Medulla oblongata (tissue), 1 donor: ENCODE data around the gene ILK.

Experiments used
- DNase-seq: peaks from one replicate; pipeline ENCODE4 v3.0.0-alpha.2; 2015; ENCODE audit errors: extremely low spot score

ILK gene

DNA sequence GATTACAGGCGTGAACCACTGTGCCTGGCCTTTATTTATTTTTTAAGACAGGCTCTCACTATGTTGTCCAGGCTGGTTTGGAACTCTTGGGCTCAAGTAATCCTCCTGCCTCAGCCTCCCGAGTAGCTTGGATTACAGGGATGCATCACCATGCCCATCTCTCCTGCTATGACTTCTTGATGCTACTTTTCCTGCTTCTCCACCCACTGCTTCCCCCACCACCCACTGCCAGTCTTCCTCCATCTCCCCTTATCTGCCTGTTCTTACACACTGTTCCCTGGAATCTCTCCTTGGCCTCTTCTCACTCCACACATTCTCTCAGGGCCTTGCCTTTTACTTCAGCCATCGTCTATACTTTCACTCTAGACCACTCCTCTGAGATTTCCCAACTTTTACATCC is 32.9 kb downstream of the ILK start:
- no peak for DNase-seq

DNA sequence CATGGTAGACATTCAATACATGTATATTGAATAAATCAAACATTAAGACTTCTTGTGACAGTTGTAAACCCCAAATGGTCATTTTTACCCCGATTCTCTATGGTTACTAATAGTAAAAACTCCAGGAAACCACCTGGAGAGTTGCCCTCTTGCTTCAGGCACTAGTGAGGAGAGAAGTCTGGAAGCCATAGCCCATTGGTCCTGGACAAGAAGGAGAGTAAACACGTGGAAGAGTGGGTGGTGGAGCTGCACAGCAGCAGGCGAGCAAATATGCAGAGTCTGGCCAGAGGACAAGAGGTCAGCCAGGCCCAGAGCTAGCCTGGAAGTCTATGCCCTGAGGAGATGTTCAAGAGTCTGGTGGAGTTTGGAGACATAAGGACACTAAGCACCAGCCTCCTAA is 34.3 kb downstream of the ILK start:
- DNase-seq: peak; percentile 57

DNA sequence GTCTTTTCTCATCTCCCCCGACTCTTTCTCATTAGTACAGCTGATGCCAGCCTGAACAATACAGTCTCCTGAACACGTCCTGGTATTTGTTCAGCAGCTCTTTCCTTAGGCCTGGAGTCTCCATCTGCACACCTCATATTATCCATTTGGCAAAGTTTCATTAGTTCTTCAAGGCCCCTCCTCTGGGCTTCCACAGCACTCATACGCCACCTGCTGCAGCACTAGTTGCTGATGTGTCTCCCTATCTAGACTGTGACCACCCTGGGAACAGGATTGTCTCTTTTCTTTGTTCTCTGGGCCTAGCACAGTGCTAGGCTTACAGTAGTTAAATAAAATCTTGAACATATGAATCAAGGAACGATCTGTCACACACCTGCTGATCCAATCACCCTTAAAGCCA is 34.9 kb downstream of the ILK start:
- no peak for DNase-seq

DNA sequence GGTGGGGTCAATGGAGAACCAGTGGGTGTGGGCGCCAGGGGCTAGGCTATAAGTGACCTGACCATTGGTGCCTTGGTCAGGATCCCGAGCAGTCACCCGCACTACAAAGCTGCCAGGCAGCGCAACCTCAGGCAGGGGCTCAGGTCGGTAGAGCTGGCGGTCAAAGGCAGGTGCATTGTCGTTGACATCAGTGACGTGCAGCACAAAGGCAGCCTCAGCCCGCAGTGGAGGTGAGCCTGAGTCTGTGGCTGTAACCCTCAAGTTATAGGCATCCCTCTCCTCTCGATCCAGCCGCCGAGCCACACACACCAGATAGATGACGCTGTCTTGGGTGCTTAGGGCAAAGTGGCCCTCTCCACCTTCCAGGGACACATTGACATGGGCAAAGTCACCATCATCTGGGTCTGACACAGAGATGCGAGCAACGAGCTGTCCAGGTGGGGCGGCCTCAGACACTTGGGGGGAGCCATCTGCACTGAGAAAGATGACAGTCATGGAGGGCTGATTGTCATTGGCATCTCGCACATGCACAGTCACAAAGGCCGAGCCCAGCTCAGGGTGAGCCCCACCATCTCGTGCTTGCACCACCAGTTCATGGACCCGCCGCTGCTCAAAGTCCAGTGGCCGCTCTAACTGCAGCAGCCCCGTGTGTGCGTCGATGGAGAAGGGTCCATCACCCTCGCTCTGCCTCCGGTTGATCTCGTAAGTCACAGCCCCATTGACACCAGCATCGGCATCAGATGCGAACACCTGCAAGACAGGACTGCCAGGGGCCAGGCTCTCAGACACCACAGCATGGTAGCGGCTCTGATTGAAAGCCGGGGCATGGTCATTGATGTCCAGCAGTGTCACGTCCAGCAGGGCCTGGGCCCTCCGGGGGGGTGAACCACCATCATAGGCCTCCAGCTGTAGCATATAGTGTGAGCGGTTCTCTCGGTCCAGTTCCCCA is 36.7 kb downstream of the ILK start:
- no peak for DNase-seq

DNA sequence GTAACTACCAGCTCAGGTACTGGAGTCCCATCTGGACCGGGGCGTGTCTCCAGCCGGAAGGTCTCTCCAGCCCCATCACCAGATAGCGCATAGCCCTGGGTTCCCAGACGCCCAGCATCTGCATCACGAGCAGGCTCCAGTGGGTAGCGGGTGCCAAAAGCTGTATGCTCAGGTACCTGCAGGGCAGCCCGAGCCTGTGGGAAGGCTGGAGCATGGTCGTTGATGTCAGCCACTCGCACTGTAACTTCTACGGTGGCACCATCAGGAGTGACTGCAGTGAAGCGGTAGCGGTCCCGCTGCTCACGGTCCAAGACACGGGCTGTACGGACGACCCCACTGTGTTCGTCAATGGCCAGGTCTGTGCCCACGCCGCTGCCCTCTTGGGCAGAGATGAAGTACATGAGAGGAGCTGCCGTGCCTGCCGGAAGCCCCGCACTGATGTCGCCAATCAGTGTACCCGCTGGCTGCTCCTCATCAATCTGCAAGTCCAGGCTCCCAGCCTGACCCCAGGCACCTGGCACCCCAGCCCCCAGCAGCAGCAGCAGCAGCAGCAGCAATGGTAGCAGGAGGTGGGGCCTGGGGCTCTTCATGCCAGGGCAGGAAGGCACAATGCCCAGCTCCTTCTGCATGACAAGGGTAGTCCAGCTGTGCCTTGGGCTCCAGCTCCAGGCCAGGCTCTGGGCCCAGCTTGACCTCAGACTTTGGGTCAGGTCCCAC is 37.6 kb downstream of the ILK start:
- peak; percentile 50 for DNase-seq

DNA sequence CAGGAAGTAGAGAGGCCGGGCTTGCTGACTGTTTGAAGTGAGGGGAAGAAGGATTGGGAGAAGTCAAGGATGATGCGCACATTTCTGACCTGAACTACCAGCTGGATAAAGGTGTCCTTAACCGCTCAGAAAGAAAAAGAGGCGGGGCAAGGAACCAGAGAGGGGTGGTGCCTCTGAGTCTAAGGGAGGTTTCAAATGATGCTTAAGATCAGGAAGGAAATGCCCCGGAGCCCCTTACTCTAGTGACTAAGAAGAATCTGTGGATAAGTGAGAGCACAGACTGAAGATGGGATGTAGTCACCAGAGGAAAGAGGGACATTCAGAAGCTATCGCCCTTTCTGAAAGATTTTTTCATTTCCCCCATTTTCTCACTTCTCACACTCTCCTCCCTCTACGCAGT is 39.4 kb downstream of the ILK start:
- no peak for DNase-seq

DNA sequence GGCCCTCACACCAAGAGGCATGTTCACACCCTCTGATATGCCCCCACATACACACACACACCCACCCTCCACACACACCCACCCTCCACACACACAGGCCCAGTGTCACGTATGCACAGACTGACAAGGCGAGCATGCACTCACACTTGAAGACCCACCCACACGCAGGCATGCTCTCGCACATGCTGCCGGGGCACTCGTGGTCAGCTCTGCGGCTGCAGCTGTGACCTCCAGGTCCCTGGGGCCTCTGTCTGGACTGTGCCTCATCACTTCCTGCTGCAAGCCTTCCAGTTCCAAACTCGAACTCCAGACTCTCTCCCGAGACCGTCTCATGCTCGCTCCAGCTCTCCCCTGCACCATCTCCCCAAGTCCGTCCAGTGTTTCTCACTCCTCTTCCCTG is 42.5 kb downstream of the ILK start:
- no peak for DNase-seq

DNA sequence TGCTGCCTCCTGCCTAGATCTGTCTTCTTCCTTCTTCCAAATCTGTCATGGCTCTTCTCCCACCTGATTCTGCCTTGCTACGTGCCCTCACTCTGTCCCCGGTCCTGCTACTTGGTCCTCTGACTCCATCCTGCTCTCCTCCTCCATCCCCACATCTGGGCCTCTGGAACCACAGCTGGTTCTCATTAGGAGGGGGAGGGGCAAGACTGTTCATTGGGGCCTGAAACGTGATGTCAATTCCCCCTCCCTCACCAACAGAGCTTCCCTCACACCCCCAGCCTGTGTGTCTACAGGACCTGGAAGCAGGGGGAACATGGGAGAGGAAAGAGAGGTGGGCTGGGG is 43.0 kb downstream of the ILK start:
- DNase-seq: no peak

DNA sequence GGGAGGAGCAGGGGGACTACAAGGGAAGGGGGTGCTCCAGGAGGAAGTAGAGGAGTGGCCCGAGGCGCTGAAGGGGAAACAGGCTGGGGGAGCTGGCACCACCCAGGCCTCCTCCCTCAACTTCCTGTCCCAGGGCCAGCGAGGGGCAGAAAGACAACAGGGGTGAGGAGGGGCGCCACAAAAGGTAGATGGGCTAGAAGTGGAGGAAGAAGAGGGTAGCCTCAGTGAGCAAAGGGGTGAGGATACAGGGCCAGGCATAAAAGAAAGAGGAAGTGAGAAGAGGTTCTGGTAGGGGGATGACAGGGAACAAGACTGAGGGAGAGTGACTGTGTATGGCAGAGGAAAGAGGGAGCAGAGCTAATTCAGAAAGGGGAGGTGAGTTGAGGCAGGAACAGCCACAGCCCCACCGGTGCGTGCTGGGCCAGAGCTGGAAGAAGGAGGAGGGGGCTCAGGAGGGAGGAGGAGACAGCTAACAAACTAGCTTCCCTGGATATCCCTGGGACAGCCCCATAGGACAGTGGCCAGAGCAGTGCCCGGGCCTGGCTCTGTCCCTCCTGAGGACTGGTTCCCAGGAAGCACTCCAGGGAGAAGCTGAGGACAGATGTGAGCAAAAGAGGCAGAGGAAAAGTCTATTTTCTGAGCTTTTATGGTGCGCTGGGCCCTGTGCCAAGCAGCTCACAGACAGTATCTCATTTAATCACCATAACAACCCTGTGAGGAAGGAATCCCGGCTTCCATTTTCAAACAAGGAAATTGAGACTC is 43.5 kb downstream of the ILK start:
- peak; percentile 21 for DNase-seq

DNA sequence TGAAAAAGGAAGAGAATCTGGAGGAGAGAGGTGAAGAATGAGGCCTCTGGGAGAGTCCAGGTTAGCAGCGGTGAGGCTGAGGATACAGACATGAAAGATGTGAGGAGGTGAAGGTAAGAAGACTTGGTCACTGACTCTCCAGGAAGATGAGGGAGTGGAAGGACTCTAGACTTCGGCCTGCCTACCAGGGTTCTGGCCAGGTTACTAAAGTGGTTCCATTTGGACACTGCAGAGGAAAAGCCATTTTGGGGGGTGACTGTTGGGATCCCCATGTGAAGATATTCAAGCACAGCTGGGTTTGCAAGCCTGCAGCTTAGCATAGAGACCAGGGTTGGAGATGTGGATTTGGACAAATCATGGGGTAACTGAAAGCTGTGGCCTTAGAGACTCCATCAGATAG is 44.3 kb downstream of the ILK start:
- no peak for DNase-seq

DNA sequence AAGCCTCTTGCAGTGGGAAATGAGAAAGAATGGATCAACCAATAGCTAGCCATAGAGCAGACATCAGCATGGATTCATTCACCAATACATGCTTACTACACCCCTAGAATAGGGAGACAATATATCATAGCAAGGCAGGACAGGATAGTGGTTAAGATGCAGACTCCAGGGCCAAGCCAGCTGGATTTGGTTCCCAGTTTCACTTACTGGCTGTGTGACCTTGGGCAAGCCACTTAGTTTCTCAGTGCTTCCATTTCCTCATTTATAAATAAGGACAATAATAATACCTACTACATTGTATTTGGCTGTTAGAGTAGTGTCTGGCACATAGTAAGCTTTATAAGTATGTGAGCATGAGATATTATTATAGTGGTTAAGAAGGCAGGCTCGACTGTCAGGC is 44.9 kb downstream of the ILK start:
- no peak for DNase-seq

DNA sequence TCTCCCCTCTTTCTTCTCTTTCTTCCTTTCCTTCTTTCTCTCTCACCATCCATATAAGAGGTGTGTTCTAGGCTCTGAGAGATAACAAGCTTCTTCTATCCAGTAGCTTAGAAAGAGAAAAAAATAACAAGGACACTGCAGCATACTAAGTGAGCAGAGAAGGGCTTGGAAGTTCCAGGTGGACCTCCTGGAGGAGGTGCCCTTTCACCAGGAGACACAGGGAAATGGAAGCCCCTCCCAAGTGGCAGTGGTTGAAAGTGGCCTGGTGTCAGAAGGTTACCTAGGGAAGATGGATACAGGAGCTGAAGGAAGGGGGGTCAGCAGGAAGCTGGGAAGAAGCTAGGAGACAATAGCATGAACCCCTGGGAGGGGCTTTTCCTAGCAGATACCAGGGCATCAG is 46.5 kb downstream of the ILK start:
- DNase-seq: no peak

DNA sequence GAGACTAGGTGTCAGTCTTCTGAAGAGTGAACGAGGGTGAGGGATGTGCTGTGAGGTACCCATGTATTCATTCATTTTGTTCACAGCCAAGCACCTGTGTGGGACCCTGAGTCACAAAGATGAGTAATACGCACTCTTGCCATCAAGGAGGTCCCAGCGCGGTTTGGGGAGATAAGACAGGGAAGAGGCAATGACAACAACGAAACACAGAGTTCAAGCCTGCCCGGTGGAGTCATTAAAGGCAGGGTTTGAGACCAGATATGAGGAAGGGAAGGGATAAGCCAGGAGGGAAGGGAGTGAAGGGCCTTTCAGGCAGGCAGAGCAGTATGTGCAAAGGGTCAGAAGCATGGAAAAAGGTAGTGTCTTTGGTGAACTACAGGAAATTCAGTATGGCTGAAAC is 47.4 kb downstream of the ILK start:
- no peak for DNase-seq

DNA sequence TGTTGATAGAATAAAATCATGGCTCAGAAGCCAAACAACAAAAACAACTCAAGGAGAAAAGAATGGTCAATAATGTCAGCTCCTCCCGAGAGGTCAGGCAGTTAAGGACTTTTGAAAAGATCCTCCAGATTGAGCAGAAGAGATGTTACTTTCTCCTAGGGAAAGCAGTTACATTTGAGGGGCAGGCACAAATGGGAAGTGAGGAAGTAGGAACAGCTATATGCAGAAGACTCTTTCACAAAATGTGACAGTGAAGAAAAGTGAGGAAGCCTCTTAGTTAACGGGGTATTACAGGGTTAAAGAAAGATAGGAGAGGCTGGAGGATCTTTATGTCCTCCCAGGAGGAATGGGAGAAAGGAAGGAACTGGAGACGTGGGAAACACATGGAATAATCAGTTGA is 48.6 kb downstream of the ILK start:
- DNase-seq: no peak

DNA sequence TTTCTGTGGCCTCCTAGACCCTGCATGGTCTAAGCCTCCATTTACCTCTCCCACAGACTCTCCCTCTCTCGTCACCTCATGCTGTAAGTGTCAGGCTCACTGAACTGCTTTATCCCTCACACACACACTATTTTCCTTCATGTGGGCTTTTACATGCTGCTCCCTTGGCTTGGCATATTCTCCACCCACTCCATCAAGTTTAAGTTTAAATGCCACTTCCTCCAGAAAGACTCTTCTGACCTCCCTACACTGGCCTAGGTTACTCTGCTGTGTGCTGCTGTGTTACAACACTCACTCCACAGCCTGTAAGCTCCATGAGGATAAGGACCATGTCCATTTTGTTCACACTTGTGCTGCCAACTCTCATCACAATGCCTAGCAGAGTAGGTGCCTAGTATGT is 49.5 kb downstream of the ILK start:
- no peak for DNase-seq

DNA sequence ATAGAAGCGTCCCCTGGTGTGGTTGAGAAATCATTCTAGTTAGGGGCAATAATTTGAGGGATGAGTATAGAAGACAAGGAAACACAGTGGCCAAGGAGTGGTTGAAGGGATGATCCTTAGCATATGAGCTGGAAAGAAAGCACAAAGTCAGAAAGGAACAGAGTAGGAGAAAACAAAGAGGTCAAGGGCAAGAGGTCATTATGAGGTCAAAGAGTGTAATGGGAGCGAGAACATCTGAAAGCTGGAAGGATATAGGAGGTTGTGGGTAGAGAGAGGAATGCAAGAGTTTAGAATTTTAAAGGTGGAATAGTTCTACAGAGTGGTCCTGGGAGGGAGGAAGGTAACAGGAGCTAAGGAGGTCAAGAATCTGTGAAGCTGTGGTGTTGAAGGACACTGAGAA is 50.1 kb downstream of the ILK start:
- DNase-seq: no peak

DNA sequence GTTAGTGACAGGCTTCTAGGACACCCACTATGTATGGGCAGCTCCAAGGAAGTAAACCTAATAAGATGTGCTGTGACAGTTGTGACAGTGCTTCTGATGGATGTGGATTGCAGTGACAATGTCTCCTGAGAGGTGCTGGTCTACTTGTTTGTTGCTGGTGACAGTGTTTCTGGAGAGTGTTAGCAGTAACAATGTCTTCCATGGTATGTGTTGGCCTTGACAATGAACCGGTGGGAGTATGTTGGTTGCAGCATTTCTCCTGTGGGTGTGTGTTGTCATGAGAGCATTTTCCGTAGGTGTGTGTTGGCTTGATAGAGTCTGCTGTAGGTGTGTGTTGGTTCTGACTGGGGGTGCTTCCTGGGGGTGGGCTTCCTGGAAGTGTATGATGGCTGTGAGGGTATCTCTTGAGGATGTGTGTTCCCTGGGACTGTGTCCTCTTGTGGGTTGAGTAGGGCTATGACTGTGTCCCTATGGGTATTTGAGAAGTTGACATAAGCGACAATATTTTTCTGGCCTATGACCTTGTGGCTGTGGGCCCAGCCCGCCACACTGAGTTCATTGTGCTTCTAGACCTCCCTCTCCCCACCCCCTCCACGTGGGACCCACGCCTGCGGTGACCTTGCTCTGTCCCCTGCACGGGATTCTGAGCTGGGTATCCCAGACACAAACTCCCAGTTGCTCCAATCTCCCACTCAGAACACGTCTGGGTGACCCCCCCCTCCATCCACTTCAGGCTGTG is 50.9 kb downstream of the ILK start:
- DNase-seq: peak; percentile 45

DNA sequence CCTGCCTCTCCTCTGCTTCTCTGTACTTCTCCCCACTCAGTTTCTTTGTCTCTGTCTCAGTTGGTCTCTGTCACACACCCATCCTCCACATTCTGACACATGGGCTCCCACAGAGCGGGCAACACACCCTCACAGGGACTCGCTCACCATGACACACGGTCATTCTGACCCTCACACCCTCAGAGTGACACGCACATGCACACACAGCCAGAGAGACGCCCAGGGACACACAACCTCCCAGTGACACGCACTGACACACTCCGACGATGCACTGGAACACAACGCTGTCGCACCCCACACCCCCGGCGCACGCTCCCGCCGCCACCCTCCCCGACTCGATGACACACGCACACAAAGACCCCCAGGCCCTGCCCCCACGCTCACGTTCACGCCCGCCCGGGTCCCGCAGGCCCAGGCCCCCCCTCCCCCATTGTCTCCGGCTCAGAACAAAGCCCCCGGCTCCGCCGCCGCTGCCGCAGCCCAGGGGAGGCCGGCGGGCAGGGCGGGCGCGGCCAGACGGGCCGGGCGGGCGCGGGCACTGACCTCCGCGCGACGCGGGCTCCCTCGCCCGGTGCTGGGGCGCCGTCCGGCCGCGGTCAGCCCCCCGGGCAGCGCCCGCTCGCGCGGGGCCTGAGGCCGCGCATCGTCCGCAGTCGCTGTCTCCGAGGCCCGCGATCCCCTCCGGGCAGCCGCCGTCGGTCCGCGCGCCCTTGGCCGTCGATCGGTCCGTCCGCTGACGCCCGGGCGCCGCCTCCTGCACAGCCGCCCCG is 51.6 kb downstream of the ILK start:
- no peak for DNase-seq

DNA sequence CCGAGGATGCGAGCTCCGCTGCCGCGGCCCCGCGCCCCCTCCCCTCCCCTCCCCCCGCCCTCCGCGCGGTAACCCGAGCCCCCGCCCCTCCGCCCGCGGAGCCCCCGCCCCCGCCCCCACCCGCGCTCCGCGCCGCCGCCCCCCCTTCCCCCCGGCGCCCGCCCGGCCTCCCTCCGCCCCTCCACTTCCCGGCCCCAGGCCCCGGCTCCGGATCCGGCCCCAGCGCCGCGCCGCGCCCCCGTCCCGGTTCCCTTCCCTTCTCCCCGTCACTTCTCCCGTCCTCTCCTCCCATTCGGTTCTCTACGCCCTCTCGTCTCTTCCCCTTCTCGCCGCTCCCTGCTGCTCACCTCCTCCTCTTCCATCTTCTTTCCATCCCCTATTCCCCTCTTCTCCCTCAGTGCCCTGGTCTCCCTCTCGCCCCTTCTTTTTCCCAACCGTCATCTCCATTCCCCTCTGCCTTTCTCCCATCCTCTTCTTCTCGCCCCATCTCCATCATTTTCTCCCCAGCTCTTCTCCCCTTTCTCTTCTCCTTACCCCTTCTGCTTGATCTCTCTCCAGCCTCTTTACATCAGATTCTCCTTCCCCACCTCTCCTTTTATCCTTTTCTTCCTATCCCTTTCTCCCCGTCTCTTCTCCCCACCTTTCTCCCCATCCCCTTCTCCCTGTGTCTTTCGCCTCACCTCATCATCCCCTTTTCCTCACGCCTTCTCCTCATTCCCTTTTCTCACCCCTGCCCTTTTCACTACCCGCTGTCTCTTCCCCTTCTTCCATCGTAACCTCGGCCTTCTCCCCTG is 52.4 kb downstream of the ILK start, which contains the start of gene DCHS1:
Gene DCHS1, minus strand, starts transcription at position 20 of the 794 bp plus-strand sequence. CDS start 14,196 bp downstream, outside the sequence.
- DNase-seq: no peak

DNA sequence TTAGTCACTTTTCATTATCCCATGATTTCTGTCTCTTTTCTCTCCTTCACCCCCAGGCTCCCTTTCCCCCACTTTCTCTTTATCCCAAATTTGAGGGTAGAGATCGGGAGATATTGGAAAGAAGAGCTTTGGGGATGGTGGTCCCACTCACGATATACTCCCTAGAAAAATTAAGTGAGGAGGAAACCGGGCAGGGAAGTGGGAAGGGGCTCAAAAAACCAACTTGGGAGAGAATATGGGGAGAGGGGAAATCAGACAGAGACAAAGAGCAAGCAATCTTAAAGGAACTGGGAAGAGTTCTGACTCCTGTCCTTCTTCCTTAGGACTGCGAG is 53.0 kb downstream of the ILK start:
- no peak for DNase-seq
